Esophagus mucosa (tissue), 1 donor: ENCODE data around the gene PPP3CA. TPM values are rescaled to one million over a fixed set of nuclear protein-coding genes. Genes with fewer than 3 reads are reported as not detected.

Experiments
- ATAC-seq: fragments of 200-7000 bp; cut with Tn5 transposase; one replicate; pipeline ENCODE4 v1.9.1; 2020
- total RNA-seq: library from RNA; stranded (reverse); gene quantifications from one replicate; pipeline ENCODE4 v1.2.4, GENCODE V29; 2023
- donor health status: DM: yes; HTN: yes; CAD: no.

The PPP3CA gene
- total RNA-seq, 1 donor from 2014 or later: 18.5 TPM

DNA sequence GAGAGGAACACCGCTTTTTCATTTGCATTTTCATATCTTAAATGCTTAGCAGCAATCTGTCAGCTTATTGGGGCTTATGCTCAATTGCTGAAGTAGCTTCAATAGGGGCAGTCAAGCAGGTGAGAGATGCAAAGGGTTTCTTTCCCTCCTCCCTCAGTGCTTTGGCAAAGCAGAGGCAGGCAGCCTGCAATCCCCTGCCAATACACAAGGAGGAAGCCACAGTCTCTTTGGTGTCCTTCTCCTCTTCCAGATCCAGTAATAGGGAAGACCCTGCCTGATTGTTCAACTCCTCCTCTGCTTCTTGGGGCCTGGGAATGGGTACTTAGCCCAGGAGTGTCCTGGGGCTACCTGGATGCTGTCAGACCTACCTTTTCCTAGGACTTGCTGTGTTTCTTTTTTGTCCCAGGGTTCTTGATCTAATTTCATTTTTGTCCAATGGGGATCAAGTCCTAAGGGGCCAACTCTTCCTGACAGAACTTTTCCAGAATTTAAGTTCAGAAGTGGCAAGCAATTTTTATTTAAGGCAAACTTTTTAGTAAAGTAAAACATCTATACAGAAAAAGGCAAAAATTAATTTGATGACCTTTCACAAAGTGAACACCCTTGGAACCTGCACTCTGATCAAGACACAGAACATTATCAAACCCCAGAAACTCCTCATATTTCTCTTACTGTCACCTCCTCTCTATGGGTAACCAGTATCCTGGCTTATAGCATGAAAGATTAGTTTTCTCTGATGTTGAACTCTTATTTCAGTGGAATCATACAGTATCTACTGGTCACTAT, 260.3 kb downstream of the PPP3CA start:
- ATAC-seq: no peak

DNA sequence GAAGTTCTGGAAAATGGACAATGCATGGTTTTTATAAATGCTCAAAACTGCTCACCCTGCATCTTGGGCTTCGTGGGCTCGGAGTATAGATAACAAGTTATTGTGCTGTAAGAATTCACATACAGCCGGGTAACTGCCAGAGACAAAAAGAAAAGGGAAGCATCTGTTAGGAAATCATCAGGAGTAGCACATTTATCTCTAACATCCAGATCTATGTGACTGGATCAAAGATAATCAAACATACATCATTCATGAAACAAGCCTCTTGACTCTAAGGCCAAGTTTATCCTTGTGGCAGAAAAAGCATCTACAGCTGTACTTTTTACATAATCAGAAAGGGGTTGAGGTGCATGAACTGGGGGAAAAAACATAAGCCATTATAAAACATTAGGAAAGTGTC, 264.2 kb downstream of the PPP3CA start:
- no peak for ATAC-seq

DNA sequence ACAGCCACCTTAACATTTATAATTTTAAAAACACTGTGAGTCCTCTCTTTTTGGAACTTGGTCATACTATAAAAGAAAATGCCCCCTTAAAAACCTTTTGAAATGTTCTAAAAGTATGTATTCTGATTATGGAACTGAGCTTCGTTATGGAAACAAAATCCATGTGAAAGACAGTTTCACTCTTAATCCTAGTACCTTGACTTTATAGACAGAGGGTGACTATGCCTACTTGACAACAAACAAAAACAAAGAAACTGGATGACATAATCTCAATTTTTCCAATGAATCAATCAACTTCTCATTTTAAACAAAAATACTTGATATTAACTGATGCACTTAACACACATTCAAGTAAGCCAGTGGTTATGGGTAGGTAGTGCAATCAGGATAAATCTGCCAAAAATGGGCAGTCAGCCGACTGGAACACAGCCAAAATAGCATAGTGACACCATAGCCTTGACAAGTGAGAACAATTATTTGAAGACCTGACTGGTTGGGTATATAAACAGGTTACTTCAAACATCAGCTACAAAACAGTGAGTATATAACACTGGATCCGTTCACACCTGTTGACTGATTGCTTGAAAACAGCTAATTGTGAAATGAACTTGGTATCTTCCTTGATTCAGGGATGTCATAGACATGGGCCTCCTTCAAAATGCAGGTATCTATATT, 265.5 kb downstream of the PPP3CA start:
- ATAC-seq: peak; percentile 80

DNA sequence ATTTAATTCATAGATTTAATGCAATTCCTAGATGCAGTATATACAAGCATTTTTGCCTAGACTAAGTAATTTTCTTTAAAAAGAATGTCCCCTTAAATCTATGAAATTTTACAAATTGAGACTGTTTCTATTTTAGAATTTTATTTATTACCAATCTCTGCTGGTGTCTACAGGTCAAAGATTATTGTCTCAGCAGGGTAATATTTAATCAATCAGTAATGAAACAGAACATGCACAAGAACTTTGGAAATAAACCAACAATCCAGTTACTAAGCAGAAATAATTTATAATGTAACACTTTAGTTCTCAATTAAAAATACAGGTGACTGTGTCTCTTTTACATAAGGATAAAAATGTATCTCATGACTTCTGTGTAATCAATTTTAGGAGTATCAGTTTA, 266.2 kb downstream of the PPP3CA start:
- ATAC-seq: no peak

DNA sequence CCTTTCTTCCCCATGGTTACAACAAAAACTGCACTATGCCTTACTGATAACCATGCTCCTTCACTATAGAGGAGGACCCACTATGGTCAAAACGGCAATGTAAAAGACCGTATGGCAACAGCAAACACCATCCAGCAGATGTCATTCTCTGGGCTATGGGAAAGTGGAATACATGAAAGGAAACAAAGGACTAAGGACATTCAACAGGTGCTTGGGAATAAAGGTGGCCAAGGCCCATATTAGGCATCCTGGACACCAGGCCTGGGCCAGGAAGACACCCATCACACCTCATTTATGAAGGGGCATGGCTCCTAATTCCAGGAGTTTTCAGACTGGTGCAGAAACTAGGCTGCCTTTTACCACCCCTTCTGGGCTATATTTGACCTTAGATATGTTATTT, 268.4 kb downstream of the PPP3CA start:
- ATAC-seq: no peak

DNA sequence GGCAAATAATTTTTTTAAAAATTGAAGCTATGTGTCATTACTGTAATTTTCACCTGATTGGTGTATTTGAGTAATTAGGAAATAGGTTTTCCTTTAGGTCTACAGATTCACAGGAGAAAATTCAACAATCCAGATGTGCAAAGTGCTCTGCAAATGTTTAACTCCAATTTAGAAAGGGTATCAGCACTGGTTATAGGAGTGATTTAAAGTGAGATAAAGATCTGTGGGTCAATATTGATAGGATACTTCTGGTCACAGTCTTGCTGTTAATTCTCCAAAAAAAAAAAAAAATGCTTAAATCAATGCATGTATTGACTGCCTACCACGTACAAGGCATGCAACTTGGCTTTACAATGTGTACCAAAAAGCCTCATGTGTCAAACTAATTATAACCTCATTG, 271.3 kb downstream of the PPP3CA start:
- no peak for ATAC-seq

DNA sequence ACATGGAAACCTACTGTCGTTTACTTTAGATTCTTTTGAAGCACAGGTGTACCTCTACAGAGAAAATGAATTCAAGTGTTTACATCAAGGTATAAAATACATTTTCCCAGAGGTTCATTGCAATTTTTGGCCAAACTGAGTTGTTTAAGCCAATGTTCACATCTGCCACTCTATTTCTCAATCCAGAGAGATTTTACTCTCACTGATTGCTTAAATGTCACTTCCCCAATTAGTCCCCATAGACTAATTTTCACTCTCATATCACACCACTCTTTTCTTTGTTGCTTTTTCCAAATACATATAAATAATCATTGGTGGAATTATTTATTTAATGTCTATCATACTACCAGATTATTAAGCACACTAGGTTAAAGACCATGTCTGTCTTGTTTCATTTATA, 271.8 kb downstream of the PPP3CA start:
- no peak for ATAC-seq

DNA sequence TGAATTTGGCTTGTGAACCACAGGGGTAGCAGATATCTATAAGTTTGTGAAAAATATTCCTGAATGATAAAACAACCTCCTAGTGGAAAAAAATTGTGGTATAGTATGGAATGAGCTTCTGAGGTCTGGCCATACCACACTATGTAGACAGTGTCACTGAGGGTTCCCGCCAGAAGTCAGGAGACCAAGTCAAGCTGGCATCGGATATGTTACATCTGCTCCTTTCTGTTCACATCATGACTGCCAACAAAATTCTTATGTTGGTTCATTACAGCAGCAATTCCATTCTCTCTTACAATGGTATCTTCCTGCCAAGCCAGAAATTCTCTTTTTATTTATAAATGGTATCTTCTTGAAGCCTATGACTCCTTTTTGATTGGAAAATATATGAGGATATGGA, 273.0 kb downstream of the PPP3CA start:
- no peak for ATAC-seq

DNA sequence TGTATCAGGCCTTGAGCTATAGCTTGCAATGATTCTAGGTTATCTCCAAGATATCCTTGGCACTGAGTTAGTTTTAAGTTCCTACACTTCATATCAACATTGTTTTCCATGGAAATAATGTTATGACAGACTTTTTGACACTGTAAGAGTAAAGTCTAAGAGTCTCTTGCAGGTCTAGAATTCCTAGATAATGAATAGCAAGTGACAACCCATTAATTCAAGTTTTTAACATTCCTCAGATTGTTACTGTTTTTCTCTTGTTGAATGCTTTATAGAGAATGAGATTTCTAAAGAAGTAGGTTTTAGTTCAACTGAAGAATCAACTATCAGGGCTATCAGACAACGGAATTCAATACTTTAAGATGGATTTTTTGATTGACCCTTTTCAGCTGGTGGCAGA, 276.1 kb downstream of the PPP3CA start:
- ATAC-seq: no peak

DNA sequence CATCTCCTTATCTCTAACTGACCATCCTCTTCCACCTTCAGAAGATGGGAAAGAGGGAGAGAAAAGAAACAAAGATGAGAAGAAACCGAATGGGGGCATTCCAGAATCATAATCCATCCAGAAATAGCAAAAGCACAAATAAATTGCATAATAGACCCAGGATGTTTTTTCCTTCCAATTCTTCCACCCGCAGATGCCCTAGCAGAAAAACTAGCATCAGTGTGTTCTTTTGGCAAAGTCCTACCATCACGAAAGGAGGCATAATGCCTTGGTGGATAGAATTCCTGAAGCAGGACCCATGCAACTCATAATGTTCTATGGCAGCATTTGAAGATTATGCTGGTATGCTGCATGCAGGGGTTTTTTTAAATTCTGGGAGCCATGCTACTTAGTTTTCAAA, 279.2 kb downstream of the PPP3CA start:
- no peak for ATAC-seq

DNA sequence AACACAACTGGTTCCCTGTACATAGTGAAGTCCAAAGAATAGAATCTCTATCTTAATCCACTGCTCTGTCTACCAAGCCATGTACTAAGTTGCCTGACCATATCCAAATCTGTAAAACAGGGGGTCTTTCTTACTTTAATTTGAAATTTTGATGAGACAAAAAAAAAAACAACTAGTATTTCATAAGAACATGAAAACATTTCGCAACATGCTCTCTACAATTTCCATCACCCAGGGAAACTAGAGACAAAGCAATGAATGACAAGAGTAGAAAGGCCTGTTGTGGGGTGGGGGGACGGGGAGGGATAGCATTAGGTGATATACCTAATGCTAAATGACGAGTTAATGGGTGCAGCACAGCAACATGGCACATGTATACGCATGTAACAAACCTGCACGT, 279.9 kb downstream of the PPP3CA start:
- ATAC-seq: no peak

DNA sequence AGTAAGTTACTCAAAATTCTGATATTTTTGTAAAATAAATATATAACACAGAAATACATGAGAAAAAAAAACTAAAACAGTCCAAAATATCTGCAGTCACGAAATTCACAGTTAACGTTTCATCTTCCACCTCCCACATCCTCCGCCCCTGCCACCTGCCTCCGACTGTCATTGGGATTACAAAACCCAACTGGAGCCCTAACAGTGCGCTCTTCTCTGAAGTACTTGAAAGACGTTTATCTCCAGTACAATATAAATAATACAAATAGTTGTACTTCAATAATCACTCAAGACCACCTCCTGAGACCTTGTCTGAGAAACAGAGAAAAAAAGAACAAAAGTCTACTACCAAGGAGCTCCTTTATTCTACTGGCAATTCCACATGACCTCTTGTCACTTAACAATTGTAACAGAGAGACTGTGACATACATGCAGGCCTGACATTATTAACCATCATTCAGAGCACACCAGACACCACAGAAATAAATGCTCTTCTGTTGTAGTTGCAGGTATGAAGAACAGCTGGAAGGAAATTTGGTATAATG, 280.6 kb downstream of the PPP3CA start:
- no peak for ATAC-seq

DNA sequence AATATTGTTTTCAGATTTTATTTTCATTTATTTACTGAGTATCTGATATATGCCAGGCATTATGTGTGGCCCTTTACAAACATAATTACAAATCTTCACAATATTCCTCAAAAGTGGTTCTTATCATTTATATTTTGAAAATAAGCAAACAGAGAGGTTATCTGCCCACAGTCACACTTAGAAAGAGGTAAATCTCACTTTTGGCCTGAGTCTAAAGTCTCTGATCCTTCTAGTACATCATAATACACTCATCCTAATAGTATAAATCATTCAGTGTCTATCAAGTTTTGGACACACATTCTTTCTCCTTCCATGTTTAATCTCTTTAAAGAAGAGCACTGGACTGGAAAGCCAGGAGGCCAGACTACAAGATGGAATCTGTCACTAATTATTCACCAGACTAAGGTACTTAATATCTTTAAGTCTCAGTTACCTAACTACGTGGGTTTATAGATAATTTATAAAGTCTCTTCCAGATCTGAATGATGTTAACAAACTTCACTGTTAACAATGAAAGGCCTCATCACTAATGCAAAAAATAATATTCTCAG, 281.3 kb downstream of the PPP3CA start:
- no peak for ATAC-seq

DNA sequence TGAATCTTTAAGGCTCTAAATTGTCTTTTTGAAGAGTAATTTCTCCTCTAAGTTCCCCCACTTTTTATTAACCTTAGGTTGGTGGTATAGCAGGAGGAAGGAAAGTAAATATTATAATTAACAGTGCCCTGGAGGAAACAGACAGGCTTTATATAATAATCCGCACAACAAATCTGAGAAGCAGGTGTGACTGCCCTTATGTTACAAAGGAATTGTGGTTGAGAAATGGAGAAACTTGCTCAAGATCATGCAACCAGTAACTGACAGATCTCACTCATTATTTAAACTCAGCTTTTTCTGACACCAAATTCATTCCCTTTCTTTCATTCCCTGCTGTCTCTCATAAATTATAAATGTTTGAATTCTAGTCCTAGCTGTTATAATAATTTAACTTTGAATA, 282.0 kb downstream of the PPP3CA start:
- no peak for ATAC-seq

DNA sequence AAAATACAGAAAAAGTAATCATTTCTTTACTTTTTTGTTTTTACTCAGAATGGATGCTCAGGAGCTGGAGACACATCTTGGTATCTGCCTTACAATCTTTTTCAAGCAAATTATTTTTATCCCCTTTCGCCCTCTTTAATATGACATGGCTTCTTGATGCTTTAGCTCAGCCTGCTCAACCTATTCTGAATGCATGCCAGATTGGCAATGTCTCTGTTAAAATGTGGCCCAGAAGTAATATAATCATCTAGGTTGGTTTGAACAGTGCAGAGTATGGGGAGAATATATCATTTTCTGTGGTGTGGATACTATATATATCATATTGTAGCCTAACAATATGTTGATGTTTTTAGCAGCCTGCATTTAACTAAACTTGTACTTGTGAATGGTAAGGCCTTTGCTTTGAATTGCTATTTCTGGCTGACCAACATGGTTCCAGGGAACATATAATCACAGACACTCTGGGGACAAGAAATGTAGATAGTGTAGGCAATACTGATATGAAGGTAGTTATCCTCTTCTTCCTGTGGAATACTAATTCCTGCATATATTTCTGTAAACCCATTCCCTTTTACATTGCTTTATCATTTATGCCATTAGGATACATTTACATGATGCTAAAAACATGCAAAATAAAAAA, 282.7 kb downstream of the PPP3CA start:
- no peak for ATAC-seq

DNA sequence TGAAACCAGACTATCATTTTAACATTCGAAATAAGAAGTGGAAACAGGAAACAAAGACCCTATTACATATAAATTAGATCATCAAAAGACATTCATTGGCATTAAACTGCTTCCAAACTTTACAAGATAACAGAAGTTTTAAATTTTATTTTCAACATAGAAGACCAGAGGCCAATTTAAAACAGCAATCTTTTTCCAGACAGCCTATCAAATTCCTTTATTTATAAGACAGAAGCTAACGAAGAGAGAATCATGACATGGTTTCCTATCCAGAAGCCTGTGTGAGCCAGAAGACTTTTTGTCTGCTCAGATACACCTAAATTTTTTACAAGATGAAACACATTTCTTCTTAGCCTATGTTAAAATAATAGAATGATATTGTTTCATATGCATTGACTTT, 291.9 kb downstream of the PPP3CA start:
- no peak for ATAC-seq

DNA sequence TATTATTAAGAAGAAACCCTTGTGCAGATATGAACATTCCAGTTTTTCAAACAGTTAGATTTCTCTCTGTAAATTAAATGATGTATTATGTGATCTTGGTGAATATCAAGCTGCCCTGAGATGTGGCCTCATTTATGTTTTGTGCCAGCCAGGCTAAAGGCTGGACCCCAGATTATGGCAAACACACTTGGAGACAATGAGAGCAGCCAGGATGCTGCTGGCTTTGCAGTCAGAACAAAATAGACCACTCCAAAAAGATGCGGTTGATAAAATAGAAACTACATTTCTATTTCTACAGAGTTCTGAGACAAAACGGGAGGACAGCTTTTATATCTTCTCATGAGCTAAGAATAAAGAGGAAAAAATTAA, 296.5 kb downstream of the PPP3CA start:
- no peak for ATAC-seq

DNA sequence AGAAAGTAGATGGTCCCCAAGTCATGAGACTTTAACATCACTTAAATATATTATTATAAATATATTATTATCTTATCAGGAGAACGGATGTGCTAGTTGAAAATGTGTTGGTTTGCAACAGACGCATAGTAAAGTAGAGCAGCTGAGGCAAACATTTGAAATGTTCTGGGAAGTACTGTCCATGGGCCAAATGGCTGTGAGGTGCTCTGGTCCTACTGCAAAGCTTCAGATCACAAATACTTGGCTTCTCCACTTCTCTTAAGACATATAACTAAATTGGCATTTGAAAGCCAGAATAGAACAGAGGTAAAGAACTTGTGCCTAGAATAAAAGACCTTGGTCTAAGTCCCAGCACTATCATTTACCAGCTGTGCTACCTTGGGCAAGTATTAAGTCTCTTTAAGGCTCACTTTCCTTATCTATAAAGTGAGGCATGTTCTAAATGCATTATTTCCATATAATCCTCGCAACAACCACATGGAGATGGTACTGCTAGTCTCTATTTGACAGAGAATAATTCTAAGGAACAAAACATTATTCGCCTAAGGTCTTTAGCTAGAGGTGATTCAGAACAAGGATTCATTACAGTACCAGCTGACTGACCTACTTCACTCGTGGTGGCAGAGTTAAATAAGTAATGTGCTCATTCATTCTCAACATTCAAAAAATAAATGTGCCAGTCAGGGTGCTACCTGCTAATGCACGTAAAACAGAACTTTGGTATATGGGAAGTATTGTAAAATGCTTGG, 297.1 kb downstream of the PPP3CA start:
- no peak for ATAC-seq

DNA sequence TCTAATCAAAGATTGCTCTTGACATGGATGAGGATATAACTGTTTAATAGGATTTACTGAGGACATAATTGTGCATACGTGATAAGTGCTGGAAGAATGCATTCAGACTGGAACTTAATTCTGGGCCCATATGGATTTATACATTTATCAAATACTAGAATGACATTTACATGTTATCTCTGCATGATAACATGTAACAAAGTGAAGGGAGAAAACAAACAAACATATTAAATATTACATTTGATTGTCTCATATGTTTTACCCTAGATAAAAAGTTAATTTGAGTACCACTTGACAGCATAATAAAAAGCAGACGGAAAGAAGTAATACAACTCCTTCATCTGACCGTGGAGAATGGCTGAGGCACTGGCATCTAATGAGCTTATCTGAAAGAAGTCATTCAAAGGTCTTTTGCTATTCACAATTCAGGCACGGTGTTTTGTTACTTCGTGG, 297.8 kb downstream of the PPP3CA start:
- ATAC-seq: no peak

DNA sequence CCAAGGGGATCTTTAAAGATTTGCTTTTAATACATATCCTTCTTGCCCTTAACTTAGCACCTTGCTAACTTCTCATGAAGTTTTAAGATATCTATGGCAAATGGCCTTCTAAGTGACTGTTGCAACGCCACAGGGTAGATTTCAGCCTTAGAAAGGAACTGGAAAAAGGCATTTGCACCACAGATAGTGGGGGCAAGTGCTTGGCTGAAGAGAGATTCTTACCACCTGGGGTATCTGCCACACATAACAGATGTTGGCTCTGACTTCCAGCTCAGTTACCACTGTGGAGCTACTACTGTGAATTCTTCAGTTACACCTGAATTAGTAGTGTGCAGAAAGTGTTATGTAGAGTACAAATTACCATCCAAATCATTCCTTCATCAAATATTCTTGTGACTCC, 302.6 kb downstream of the PPP3CA start:
- no peak for ATAC-seq

DNA sequence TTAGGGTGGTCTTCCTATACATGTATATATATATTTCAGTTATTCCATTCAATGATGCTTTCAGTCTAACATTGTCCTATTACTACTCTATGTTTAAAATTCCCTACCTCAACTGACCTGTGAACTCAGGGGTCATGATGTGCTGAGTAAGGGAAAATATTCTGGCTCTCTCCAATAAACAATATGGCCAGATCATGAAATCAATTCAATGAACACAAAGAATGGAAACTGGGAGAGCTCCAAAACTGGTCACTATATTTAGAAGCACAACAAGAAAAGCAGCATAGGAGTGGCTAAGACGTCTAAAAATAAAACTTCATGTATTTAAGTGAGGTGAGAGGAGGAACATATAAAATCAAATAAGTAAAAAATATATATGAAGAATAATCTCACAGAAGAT, 304.5 kb downstream of the PPP3CA start:
- ATAC-seq: no peak

DNA sequence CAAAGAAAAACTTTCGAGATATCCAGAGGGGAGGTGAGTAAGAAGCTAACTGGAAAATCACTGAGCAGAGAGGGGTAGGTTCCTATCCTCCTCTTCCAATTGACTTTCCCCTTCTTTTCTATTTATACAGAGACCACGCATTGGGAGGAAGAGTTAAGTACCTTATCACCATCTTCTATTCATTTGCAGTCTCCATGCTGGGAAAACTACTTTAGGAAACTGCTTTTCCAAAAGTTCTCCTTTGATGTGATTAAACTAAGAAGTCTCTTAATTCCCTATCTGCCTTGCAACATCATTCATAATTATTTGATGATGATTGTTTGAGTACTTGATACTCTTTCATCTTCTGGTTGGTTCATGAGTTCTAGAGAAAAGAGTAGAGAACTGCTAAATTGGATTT, 306.6 kb downstream of the PPP3CA start:
- no peak for ATAC-seq

DNA sequence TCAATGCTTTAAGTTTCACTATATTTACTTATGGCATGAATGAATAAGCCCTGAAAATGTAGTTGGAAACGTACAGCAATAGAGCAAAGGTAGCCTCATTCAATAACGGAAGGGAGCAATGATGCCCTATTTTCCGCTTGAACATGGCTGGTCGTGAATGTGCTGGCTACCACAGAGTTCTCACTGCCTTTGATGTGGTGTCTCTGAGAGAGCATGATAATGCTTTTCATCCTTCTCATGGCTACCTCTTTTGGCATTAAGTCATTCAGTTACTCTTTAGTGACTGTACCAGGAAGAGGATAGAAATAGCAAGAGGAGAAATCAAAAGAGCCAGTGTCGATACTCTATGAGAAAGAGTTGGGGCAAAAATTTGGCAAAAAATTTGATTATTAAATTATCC, 308.0 kb downstream of the PPP3CA start:
- ATAC-seq: no peak
